GM06990 (cell line): ENCODE results near the gene SLC6A3.

Source experiments
- DNase-seq: peaks from one replicate; pipeline ENCODE4 v3.0.0-alpha.2; 2011; ENCODE audit not compliant: insufficient read length; ENCODE audit errors: extremely low read depth
- H3K27me3 ChIP-seq: replicated peaks from 2 replicates; pipeline ENCODE4 v1.6.0; 2011; ENCODE audit warnings: low read length; ENCODE audit not compliant: control insufficient read depth, insufficient read depth
- H3K36me3 ChIP-seq: 2 replicates; pipeline ENCODE4 v1.5.1; 2011; ENCODE audit warnings: low read length; ENCODE audit not compliant: control insufficient read depth, insufficient read depth
- H3K4me3 ChIP-seq: replicated peaks from 2 replicates; pipeline ENCODE4 v1.5.1; 2011; ENCODE audit warnings: low read depth, mild to moderate bottlenecking, control low read depth, low read length
- CTCF ChIP-seq: IDR thresholded peaks from 2 replicates; pipeline ENCODE4 v1.5.1; 2011; ENCODE audit warnings: low read length, control low read depth, mild to moderate bottlenecking, inconsistent platforms; ENCODE audit not compliant: insufficient read depth, poor library complexity, severe bottlenecking

The SLC6A3 gene

GRCh38 chr5:1420211-1421195 lies 24.7 kb downstream of the SLC6A3 start:
- TF ChIP-seq CTCF: no peak
- no peaks in the 10 kb centered on the region for H3K27me3 ChIP-seq
- no peaks in the 10 kb centered on the region for H3K36me3 ChIP-seq
- DNase-seq: no peak
- no peak overlapping the region for H3K4me3 ChIP-seq

GRCh38 chr5:1419476-1420210 lies 25.6 kb downstream of the SLC6A3 start:
- H3K4me3 ChIP-seq: no peak overlapping the region
- no peaks in the 10 kb centered on the region; the same call in 1 of the 2 replicates for H3K27me3 ChIP-seq
- no peak for TF ChIP-seq CTCF
- no peaks in the 10 kb centered on the region for H3K36me3 ChIP-seq
- no peak for DNase-seq

GRCh38 chr5:1418921-1419280 lies 26.3 kb downstream of the SLC6A3 start:
- Histone ChIP-seq H3K36me3 (no peaks in the 10 kb centered on the region), H3K27me3 (no peaks in the 10 kb centered on the region; the same call in 1 of the 2 replicates), H3K4me3 (no peak overlapping the region)
- TF ChIP-seq CTCF: no peak
- no peak for DNase-seq

- DNase-seq: no peak
- no peaks in the 10 kb centered on the region for H3K36me3 ChIP-seq
- no peaks in the 10 kb centered on the region; the same call in 1 of the 2 replicates for H3K27me3 ChIP-seq
- no peak overlapping the region for H3K4me3 ChIP-seq
- no peak for TF ChIP-seq CTCF
Observed at GRCh38 chr5:1418238-1418920, 26.9 kb downstream of the SLC6A3 start.

GRCh38 chr5:1417586-1418225 lies 27.5 kb downstream of the SLC6A3 start:
- no peaks in the 10 kb centered on the region for H3K36me3 ChIP-seq
- no peaks in the 10 kb centered on the region; the same call in 1 of the 2 replicates for H3K27me3 ChIP-seq
- H3K4me3 ChIP-seq: no peak overlapping the region
- no peak for TF ChIP-seq CTCF
- DNase-seq: no peak
